Right lobe of liver (tissue), 6 donors: ENCODE data around the gene RPAP3. TPM values are rescaled to one million over a fixed set of nuclear protein-coding genes. Genes with fewer than 3 reads are reported as not detected.

ENCODE experiments used
- ATAC-seq, 4 donors: fragments of 200-7000 bp; cut with Tn5 transposase; one replicate each; pipeline ENCODE4 v1.9.1; 2020; ENCODE audit warnings: mild to moderate bottlenecking in 4 of 4, moderate library complexity in 4 of 4
- DNase-seq, 3 donors: peaks; one replicate each; pipeline ENCODE4 v3.0.0-alpha.2; 2020
- H3K27ac ChIP-seq, 3 donors: fragments of 200-600 bp; one replicate each; pipeline ENCODE4 v1.8.0; 2022
- H3K27me3 ChIP-seq, 2 donors: fragments of 200-600 bp; one replicate each; pipeline ENCODE4 v1.8.0; 2022
- H3K36me3 ChIP-seq, 4 donors: fragments of 200-600 bp; sonication (generic) in 1 of 4; one replicate each; pipeline versions ENCODE4 v1.5.1 to v1.8.0; 2017 to 2022; ENCODE audit warnings: control low read depth in 1 of 4
- H3K4me1 ChIP-seq, 4 donors: fragments of 200-600 bp; sonication (generic) in 1 of 4; one replicate each; pipeline versions ENCODE4 v1.5.1 to v1.8.0; 2017 to 2022; ENCODE audit warnings: control low read depth in 1 of 4
- H3K4me3 ChIP-seq, 3 donors: fragments of 200-600 bp; one replicate each; pipeline ENCODE4 v1.8.0; 2022
- H3K9me3 ChIP-seq, 4 donors: fragments of 200-600 bp; sonication (generic) in 1 of 4; one replicate each; pipeline versions ENCODE4 v1.5.1 to v1.8.0; 2017 to 2022; ENCODE audit warnings: control low read depth in 1 of 4
- CTCF ChIP-seq, 4 donors: fragments of 200-600 bp in 3 of 4; fragments of 450-650 bp in 1 of 4; IDR thresholded peaks; one replicate each; pipeline versions ENCODE4 v1.5.1 to v1.8.0; 2016 to 2022; ENCODE audit warnings: antibody characterized with exemption in 4 of 4, mild to moderate bottlenecking in 2 of 4
- POLR2A ChIP-seq: fragments of 450-650 bp; IDR thresholded peaks from one replicate; pipeline ENCODE4 v1.6.1; 2017; ENCODE audit warnings: antibody characterized with exemption, mild to moderate bottlenecking
- WGBS: methylation state at CpG from one replicate; pipeline ENCODE4 v1.1.6; 2018; ENCODE audit warnings: low coverage, low lambda C conversion rate; ENCODE audit not compliant: insufficient coverage; ENCODE audit errors: missing lambda C conversion rate; 5-methylcytosine and 5-hydroxymethylcytosine counted together
- intact Hi-C, 2 donors: fragments of 100-400 bp; cut with DNase I; formaldehyde crosslinking; loops; one replicate each; pipeline versions ENCODE4 v1.11.2 to v1.14.1; 2022
- total RNA-seq, 6 experiments: library from RNA; depleted of rRNA in 2 of 6; stranded (reverse); fragments of >200 nt in 2 of 6; fragmentation: NEBNext Ultra II Directional in 3 of 6; extraction: Animal tissue kit (Norgen Biotek cat#: 25700) in 3 of 6; gene quantifications; one replicate each; pipeline versions ENCODE4 v1.1.0 to v1.2.4, GENCODE V29; 2016 to 2023
- donor health status: DM: no; HTN: yes; CAD: no.
- donor health status: DM: no; HTN: no; CAD: no.
- donor health status: DM: no; HTN: no; CAD: no.
- donor health status: DM: no; HTN: yes; CAD: no.
- donor health status: DM: no; HTN: yes; CAD: no.

Gene RPAP3
- total RNA-seq, 6 experiments from 2014 or later, result 6.9 to 13.2 (median 10.4) TPM

DNA sequence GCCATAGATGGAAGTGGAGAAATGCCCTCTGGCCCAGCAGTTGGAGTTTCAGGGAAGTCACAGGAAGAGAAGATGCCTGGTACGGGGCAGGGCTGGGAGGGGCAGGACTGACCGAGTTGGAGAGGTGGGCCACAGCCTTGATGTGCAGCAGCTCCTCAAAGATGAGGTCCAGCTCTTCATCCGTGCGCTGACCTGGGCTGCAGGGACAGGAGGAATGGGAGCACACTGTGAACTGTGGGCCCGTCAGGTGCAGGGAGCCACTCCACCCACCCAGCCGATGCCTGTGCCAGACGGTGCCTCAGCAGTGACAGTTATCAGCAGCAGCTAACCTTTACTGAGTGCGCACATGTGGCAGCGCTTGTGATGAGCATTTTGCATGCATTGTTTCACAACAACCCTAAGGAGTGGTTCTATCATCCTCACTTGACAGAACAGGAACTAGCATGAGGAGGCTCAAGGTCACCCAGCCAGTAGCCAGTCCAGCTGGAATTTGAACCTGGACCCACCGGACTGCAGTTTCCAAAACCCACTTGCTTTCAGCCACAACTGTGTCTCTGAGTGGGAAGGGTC, 44.5 kb upstream of the RPAP3 start:
- ATAC-seq (no peak), DNase-seq (no peak)
- Histone ChIP-seq H3K9me3 (no peaks in the 10 kb centered on the region), H3K27ac (no peak overlapping the region), H3K36me3 (no peaks in the 10 kb centered on the region), H3K4me1 (no peaks in the 10 kb centered on the region), H3K27me3 (no peaks in the 10 kb centered on the region), H3K4me3 (no peak overlapping the region)
- intact Hi-C loops, result no loop called here
- 48% methylated on average over 2 of the region's 10 CpGs for WGBS
- TF ChIP-seq POLR2A (no peak), CTCF (IDR thresholded peaks at IDR 0.05) (no peak)

GRCh38 chr12:47748899-47749298, 43.1 kb upstream of the RPAP3 start:
- ATAC-seq (no peak), DNase-seq (no peak)
- Histone ChIP-seq H3K27ac (no peak overlapping the region), H3K4me1 (no peaks in the 10 kb centered on the region), H3K9me3 (no peaks in the 10 kb centered on the region), H3K4me3 (no peak overlapping the region), H3K27me3 (no peaks in the 10 kb centered on the region), H3K36me3 (no peaks in the 10 kb centered on the region)
- 90% methylated on average over 2 of the region's 3 CpGs for WGBS
- no peak for TF ChIP-seq POLR2A
- no peak for TF ChIP-seq CTCF (IDR thresholded peaks at IDR 0.05)
- intact Hi-C loops, result no loop called here

DNA sequence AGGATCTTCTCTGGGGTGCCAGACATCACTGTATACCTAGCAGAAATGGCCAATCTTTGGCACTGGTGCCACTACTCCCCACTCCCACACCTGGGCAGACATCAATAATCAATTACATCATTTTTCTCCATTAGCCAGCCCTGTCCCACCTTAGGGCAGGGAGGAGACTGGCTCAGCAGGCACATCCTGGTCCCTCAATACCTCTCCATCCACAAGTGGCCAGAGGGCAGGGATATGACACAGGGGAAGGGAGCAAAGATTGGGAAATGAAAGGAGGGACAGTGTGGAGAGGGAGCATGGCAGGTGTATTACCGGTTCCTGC, 42.6 kb upstream of the RPAP3 start:
- H3K27ac ChIP-seq, result no peak overlapping the region
- H3K36me3 ChIP-seq, result no peaks in the 10 kb centered on the region
- no peaks in the 10 kb centered on the region for H3K27me3 ChIP-seq
- 100% methylated on average over 1 of the region's 1 CpG for WGBS
- intact Hi-C loops, result no loop called here
- no peak overlapping the region for H3K4me3 ChIP-seq
- no peaks in the 10 kb centered on the region for H3K9me3 ChIP-seq
- H3K4me1 ChIP-seq, result no peaks in the 10 kb centered on the region
- TF ChIP-seq CTCF (IDR thresholded peaks at IDR 0.05) (no peak), POLR2A (no peak)
- DNase-seq, result no peak
- ATAC-seq, result no peak

DNA sequence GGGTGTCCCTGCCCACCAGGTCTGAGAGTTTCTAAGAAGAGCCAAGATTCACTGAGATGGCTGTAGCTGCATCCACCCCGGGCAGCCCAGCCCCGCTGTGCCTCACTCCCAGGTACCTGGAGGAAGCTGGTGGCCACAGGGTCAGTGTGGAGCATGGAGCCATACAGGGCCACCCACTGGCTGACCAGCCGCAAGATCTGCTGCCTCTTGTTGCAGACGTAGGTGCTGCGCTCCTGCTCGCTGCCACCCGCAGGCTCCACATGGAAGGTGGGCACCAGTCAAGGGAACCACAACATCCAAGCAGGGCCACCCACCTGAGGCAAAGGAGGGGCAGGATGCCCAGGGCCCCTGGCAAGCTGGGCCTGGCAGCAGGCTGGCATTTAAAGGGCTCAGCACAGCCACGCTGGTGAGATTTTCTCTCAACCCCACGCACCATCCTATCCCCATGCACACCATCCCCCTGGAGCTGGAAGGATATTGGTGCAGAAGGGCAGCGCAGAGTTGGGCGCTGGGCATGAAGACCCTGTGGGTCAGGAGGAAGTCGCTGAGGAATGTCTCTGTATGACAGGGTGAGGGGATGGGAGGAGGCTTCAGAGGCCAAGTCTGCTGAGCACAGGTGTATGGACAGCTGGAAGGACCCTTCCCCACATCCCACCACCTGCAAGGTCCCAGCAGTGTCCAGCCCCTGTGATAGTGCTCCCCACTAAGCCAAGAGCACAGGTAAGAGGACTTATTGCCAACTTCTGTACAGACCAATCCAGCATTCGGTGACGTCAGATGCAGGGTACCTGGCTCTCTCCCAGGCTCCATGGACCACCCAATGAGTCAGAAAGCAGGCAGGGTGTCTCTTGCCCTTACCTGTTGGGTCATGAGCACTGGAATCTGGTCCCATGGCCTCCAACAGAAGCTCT, 42.0 kb upstream of the RPAP3 start:
- H3K27me3 ChIP-seq, result no peaks in the 10 kb centered on the region
- no peak for ATAC-seq

More for the DNA sequence above, 42.0 kb upstream of the RPAP3 start:
- Histone ChIP-seq H3K9me3 (no peaks in the 10 kb centered on the region), H3K36me3 (no peaks in the 10 kb centered on the region), H3K4me3 (no peak overlapping the region), H3K27ac (no peak overlapping the region), H3K4me1 (no peaks in the 10 kb centered on the region)
- intact Hi-C loops, result no loop called here
- WGBS, result 83% methylated on average over 1 of the region's 14 CpGs
- no peak for TF ChIP-seq POLR2A
- TF ChIP-seq CTCF (IDR thresholded peaks at IDR 0.05), result no peak
- DNase-seq, result no peak
